CD4-positive, alpha-beta T cell treated with Interleukin-15 for 1 hour (primary cell): ENCODE results near the gene STK24.
A peak's percentile ranks its signal among the peaks of the same experiment; 100 is the strongest.

Experiments
- DNase-seq: peaks from one replicate; pipeline ENCODE4 v3.0.0-alpha.2; 2020

STK24 gene

DNA sequence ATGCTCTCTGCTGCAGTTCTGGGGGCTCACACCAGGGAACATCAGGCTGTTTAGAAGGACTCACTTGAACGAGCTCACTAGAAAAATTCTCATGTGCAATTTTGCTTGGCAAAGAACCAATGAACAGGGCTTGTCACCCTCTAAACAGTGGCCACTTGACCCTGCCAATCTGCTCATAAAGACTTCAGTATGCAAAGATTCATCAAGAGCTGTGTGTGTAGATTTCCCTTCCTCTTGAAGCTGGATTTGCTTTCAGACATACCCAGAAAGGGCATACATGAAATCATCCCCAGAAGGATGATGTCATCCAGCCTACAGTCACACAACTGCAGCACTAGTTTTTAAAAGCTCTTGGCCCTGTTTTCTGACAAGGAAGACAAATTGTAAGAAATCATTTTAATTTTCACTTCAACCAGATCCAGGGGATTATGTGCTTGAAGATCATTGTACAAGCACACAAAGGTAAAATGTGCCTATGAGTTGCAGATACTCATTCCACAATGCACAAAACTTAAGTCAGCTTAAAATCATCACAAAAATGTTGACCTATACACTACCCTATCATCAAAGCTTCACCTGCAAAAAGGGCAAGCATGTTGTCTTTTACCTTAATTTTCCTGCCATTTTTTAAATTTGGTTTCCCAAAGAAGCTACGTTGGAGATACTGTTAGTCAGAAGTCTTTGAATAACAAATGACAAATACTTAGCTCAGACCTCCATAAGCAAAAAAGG is 5.2 kb upstream of the STK24 start:
- no peak for DNase-seq

DNA sequence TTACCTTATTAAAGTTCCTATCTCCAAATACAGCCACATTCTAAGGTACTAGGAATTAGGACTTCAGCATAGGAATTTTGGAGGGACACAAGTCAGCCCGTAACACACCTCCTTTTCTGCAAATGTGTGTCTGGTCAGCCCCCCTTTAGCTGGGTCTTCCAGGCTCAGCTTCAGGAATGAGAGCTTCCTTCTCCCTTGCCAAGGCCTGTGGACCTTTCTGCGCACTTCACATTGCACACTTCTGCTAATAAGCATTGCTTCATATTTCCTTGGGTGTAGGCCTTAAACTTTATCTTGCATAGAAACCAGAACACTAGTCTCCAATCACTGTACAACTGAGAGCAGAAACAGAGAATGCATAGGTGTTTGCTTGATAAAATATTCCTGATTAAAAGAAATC is 4.5 kb upstream of the STK24 start:
- DNase-seq: no peak

GRCh38 chr13:98580420-98580819 is 3.5 kb upstream of the STK24 start:
- no peak for DNase-seq

DNA sequence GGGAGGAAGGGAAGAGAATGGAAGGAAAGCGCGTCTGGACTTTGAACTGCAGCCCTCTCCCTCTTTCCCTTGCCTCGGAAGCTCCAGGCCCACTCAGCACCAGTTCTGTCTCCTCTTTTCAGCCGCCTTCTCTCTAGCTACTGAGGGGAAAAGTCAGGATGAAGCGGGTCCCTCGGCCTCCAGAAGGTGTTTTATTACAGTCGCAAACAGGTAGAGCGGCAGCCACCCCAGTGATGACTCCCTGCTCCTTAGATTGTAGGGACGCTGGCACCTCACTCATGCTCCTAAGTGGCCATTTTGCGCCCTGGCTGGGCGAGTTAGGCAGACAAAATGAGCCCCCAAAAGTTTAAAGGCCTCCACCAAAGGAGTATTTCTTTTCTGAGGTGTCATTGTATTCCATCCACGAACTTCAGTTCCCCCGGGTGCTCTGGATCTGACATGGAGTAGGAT is 954 bp upstream of the STK24 start:
- no peak for DNase-seq

GRCh38 chr13:98576200-98576945 is 534 bp downstream of the STK24 start:
- DNase-seq: peak; percentile 25

DNA sequence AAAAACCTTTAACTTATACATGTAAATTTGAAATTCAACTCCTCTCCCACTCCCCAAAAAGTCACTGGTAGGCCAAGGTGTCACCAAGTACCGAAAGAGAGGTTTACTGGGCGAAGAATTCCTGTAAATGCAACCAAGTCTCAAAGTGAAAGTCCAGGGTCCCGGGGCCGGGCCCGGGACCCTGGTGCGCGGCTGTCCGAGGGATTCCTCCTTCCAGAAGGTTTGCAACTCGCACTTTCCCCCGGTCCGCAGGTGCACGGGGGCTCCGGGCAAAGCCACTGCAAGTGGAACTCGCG is 1.1 kb downstream of the STK24 start:
- DNase-seq: no peak

DNA sequence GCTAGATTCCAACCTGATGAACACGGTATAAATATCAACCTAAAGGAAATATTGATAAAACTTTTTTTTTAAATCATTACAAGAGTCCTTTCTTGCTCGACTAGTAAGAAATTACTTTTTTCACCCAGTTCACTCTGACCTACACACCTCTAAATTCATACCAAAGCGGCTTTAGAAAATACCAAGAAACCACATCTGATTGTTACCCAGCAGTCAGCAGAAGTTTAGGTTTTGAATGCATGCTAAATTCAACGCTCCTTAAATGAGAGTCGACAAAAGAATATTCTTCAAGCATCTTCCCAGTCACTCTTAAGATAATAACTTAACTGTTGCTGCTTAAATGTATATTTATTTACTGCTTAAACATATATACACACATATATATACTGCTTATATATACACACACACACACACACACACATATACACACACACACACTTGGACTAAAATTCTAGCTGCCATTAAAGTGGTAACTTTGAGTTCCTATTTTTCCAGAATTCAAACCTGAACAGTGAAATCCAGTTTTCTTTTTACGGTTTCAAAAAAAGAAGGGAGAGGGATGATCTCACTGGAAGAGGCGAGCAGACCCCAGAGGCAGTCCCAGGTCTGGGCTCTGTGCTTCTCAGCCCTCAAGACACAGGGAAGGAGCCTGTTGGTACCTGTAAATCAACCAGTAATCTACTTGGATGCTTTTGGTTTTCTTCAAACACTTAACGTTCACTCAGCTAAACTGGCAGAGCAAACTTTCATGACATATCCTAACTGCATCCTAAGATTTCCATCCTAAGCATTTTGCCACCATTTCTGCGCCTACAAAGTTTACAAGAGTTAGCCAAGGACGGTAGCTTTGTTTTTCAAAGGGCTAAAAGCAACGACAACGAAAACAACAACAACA is 1.7 kb downstream of the STK24 start:
- no peak for DNase-seq

DNA sequence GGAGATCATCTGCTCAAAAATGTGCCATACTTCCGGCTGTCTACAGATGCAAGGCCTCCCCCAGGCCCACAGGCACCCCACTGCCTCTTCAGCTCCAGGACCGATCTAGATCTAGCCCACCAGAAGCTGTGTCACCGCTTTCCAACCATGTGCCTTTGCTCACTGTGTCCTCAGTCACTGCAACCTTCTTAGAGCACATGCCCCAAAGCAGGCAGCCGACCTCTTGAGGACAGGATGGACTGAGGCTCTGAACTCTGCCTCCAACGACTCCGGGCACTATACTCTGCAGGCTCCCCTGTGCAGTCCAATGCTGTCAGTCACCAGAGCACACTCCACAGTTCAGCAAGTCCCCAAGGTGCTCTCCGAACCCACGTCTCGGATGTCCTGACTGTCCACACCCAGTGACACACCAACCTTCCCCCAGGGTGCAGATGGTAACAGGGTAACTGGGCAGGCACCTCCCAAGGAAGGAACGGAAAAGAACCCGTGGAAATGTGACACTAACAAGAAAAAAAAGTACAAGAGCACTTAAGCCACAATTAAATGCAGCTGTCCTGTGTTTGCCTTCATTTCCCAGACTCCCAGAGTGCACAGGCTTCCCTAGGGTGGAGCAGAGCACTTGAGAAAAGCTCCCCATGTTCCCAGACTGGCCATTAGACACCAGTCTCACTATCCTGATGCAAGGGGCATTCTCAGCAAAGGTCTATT is 4.8 kb downstream of the STK24 start:
- no peak for DNase-seq

- DNase-seq: peak; percentile 52
These were observed 6.0 kb downstream of the STK24 start for GRCh38 chr13:98570929-98571372.

DNA sequence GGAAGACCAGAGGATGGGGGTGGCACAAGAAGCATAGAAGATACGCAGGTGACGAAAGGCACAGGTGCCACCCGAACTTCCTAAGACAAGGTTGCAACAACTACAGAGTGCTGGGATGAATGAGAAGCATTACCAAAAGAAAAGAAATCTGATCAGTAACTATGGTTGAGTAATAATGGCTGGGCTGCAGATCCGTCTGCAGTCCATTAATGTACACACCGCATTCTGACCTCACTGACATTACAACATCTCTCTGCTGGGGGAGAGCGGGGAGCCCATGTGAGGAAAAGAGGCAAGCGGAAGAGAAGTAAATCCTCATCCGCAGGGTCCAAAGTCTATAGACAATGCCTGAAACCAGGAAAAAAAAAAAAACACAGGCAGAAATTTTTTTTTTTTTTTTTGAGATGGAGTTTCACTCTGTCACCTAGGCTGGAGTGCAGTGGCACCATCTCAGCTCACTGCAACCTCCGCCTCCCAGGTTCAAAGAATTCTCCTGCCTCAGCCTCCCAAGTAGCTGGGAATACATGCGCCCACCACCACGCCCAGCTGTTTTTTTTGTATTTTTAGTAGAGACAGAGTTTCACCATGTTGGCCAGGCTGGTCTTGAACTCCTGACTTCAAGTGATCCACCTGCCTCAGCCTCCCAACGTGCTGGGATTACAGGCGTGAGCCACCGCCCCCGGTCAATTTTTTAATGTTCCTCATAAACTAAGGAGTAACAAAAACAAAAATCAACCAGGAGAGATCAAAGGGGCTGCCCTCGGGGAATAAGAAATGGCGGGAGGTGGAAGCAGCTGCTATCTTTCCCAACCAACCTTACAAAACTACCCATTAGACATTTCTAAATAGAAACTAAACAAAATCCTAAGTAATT is 7.2 kb downstream of the STK24 start:
- peak; percentile 49 for DNase-seq

GRCh38 chr13:98568918-98569317 is 8.0 kb downstream of the STK24 start:
- DNase-seq: no peak

DNA sequence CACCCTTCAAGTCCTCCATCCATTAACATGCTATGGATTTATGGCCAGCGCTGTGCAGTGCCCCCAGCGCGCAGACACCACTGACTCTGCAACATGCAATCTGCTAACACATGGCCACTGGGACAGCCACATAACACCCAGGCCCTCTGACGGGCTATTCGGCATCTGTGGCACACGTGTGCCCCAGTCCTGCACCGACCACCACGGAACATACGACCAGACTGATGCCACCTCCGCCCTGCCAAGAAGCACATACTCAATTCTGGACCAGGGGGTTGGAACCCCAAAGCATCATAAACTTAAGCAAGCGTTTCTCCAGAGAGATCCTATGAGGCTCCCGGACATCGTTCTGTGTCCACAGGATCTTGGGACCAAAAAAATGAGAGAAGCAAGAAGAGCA is 9.8 kb downstream of the STK24 start:
- no peak for DNase-seq

DNA sequence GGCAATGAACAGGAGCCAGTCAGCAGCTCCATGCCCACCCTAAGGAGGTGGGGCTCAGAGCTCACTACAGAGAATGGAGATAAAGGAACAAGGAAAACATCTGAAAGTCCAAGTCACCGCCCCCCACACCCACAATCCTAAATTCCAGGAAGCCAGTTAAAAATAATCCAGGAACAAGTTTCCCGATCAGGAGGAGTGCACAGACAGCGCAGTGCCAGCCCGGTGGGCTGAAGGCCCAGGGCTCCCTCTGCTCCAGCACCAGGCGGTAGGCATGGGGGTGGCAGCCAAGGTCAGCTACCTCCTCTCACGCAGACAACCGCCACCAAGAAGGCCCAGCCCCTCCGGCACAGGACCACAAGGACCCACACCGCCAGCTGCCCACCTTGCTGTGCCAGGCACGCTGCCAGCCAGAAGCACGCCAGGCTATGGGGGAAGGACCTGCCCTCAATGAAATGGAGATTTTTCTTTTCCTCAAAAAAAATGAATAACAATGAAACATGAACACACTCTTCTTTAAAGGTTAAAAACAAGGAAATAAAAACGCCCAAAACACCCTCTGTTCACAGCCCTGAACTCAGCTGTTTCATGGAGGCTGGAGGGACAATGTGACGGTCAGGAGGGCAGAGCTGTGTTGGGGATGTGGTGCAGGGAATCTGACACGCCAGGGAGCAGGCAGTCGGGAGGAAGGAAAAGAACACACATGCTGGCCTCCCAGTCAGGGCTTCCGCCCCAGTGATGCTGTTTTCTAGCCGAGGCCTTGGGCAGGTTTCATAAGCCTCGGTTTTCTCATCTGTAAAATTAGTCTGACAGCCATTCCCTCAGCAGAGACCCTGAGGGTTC is 11.0 kb downstream of the STK24 start:
- DNase-seq: no peak

DNA sequence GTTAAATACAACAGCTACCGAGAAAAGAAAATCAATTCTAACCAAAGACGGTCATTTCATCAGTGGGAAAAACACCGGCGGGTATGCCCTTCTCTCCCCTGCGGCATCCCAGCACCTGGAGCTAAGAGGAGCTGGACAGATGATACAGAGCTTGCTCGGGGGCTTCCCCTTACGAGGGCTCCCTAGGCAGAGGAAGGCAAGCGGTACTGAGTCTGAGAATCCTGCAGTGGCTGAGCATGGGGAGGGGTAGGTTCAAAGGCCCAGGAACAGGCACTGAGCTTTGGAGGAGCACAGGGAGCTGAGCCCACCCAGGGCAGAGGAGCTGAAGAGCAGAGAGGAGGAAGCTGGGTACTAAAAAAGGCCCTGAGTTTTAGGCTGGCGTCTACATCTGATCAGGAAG is 12.7 kb downstream of the STK24 start:
- DNase-seq: no peak

DNA sequence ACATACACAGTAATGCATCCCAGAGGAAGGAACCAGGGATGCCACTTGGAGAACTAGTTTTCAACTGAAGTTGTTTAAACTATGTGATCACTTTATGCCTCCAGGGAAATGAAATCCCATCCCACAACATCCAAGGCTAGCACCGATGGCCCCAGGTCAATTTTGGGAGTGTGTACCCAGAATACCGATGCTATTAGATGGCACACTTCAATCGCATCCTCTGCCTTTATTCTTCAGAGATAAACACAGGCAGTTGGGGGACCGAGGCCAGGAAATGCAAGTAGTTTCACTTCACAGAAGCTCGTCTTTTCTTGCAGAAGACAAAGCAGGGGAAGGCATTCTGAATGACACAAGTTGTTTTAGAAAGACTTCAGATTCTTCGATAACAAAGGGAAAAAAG is 13.8 kb downstream of the STK24 start:
- peak; percentile 32 for DNase-seq

DNA sequence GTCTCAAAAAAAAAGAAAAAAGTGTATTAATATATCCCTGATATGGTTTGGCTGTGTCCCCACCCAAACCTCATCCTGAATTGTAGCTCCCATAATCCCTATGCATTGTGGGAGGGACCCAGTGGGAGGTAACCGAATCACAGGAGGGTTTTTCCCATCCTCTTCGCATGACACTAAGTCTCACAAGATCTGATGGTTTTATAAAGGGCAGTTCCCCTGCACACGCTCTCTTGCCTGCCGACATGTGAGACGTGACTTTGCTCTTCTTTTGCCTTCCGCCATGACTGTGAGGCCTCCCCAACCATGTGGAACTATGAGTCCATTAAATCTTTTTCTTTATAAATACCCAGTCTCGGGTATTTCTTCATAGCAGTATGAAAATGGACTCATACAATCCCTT is 17.7 kb downstream of the STK24 start:
- DNase-seq: no peak

DNA sequence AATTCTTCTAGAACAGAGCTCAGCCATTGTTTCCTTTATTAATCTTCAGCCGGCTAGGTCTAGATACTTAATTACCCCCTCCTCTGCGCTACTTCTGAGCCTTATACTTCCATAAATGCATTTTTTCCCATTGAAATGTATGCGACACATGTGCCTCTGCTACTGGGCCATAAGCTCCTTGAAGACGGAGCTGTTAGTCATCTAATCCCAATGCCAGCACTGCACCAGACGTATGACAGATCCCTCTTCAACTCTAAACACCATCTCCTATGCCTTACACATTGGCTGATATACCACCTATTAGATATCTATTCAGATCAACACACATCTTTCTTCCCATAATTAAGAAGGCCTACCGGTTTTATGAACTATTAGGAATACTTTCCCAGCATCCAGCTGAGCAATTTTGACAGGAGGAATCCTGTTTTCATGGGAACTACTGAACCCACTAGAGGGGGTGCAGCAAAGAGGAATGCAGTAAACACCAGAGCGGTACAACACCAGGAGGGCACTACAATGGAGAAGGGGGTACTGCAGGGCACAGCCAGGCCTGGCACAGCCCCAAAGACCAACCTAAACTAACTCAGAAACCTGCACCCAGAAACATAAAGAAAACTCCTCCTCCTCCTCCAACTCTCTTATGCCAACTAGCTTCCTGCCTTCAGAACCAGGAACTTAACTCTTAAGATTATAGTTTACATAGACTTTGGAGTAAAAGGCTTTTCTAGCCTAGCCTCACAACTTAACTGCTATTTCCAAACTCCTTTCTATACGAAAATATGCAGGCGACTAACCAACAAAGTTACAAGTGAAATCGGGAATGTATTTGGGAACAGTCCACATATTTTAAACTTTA is 18.7 kb downstream of the STK24 start:
- DNase-seq: no peak

- peak; percentile 34 for DNase-seq
These were observed 19.8 kb downstream of the STK24 start for GRCh38 chr13:98556968-98557631.

DNA sequence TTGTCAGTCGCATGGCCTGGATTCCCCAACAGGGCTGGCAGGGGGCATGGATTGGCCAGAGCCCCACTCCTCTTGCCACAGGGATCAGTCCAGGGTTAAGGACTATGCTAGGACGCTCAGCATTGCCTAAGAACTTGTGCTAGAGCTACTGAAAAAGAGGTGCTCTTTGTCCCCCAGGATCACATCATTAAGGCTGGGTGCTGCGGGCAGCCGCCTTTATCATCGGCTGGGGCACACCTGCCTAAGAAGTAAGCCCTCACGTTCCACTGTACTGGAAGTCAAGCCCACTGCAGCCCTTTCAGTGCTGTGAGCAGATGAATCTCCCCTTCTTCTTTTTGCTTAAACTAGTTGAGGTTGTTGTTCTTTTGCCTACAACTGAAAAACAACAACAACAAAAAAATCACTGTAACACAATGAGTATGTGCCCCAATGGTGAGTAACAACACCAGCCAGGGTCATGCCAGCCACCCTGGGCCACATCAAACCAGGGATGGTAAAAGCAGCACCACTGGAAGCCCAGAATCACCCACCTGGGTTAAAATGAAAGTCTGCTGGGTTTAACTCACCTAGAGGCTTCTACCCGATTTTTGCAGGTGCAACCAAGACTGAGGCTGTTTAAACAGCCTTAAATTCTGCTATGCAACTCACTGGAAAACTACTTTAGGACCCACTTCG is 20.6 kb downstream of the STK24 start:
- no peak for DNase-seq
